HEK293 (cell line): Measurements from ENCODE around the gene CAPN12.

Experiments
- CTCF ChIA-PET: fragments of 350-600 bp; formaldehyde crosslinking; extraction: SDS; loops from one replicate; lab custom pipeline; 2021; ENCODE audit warnings: antibody characterized with exemption; lab: Yijun Ruan, JAX
- POLR2A ChIA-PET: fragments of 300-600 bp; formaldehyde crosslinking; extraction: SDS; loops from one replicate; lab custom pipeline; 2020; ENCODE audit warnings: antibody characterized with exemption, inconsistent platforms; lab: Yijun Ruan, JAX
- H3K27ac ChIP-seq: fragments of 200-500 bp; sonication (Bioruptor generic); 2 replicates; pipeline ENCODE4 v1.5.1; 2014; ENCODE audit warnings: low read depth, low read length, control low read depth, inconsistent platforms; ENCODE audit errors: extremely low read depth
- H3K36me3 ChIP-seq, 2 experiments: fragments of 200-500 bp in 1 of 2; sonication (Bioruptor generic) in 1 of 2; 1 replicate in 1 of 2; 2 replicates in 1 of 2; pipeline ENCODE4 v1.5.1; 2014 to 2017; ENCODE audit warnings: inconsistent platforms in 2 of 2, low read length in 2 of 2; ENCODE audit not compliant: control insufficient read depth in 2 of 2, insufficient read depth in 1 of 2
- H3K4me1 ChIP-seq: fragments of 200-500 bp; sonication (Bioruptor generic); 2 replicates; pipeline ENCODE4 v1.5.1; 2014; ENCODE audit warnings: mild to moderate bottlenecking, low read length, inconsistent platforms; ENCODE audit not compliant: control insufficient read depth, insufficient read depth
- H3K4me3 ChIP-seq: 2 replicates; pipeline ENCODE4 v1.5.1; 2011; ENCODE audit warnings: low read depth, mild to moderate bottlenecking, control low read depth, low read length, moderate library complexity
- H3K9me3 ChIP-seq: fragments of 200-500 bp; sonication (Bioruptor generic); 2 replicates; pipeline ENCODE4 v1.5.1; 2014; ENCODE audit warnings: low read depth, low read length, inconsistent platforms; ENCODE audit not compliant: control insufficient read depth, insufficient read depth
- BCL11B ChIP-seq: fragments of 450-650 bp; formaldehyde crosslinking; IDR thresholded peaks from 2 replicates; pipeline ENCODE4 v1.5.1; 2016; ENCODE audit warnings: low read depth, missing biosample characterization, missing genetic modification characterization
- GFI1B ChIP-seq: fragments of 450-650 bp; formaldehyde crosslinking; IDR thresholded peaks from 2 replicates; pipeline ENCODE4 v1.5.1; 2016; ENCODE audit warnings: missing biosample characterization, missing genetic modification characterization
- GLI4 ChIP-seq: fragments of 450-650 bp; formaldehyde crosslinking; IDR thresholded peaks from 2 replicates; pipeline ENCODE4 v1.5.1; 2016; ENCODE audit warnings: missing biosample characterization, missing genetic modification characterization
- GLIS1 ChIP-seq: fragments of 450-650 bp; formaldehyde crosslinking; IDR thresholded peaks from 2 replicates; pipeline ENCODE4 v1.5.1; 2016; ENCODE audit warnings: missing biosample characterization, missing genetic modification characterization
- GLIS2 ChIP-seq: fragments of 450-650 bp; formaldehyde crosslinking; IDR thresholded peaks from 2 replicates; pipeline ENCODE4 v1.5.1; 2016; ENCODE audit warnings: missing biosample characterization, missing genetic modification characterization
- INSM2 ChIP-seq: fragments of 450-650 bp; formaldehyde crosslinking; IDR thresholded peaks from 2 replicates; pipeline ENCODE4 v1.5.1; 2016; ENCODE audit warnings: missing biosample characterization, missing genetic modification characterization
- KLF7 ChIP-seq: fragments of 450-650 bp; formaldehyde crosslinking; IDR thresholded peaks from 2 replicates; pipeline ENCODE4 v1.5.1; 2016; ENCODE audit warnings: missing biosample characterization, missing genetic modification characterization, borderline replicate concordance
- KLF8 ChIP-seq: fragments of 450-650 bp; formaldehyde crosslinking; IDR thresholded peaks from 2 replicates; pipeline ENCODE4 v1.5.1; 2016; ENCODE audit warnings: missing biosample characterization, missing genetic modification characterization
- SCRT2 ChIP-seq: fragments of 450-650 bp; formaldehyde crosslinking; IDR thresholded peaks from 2 replicates; pipeline ENCODE4 v1.5.1; 2016; ENCODE audit warnings: missing biosample characterization, missing genetic modification characterization
- SP3 ChIP-seq: fragments of 450-650 bp; formaldehyde crosslinking; IDR thresholded peaks from 2 replicates; pipeline ENCODE4 v1.5.1; 2016; ENCODE audit warnings: missing biosample characterization, missing genetic modification characterization
- SP7 ChIP-seq: fragments of 450-650 bp; formaldehyde crosslinking; IDR thresholded peaks from 2 replicates; pipeline ENCODE4 v1.5.1; 2016; ENCODE audit warnings: missing biosample characterization, missing genetic modification characterization
- ZNF121 ChIP-seq: fragments of 450-650 bp; formaldehyde crosslinking; IDR thresholded peaks from 2 replicates; pipeline ENCODE4 v1.5.1; 2016; ENCODE audit warnings: missing biosample characterization, missing genetic modification characterization
- ZNF138 ChIP-seq: fragments of 450-650 bp; formaldehyde crosslinking; IDR thresholded peaks from 2 replicates; pipeline ENCODE4 v1.5.1; 2016; ENCODE audit warnings: missing biosample characterization, missing genetic modification characterization, borderline replicate concordance
- ZNF146 ChIP-seq: fragments of 450-650 bp; formaldehyde crosslinking; IDR thresholded peaks from 2 replicates; pipeline ENCODE4 v1.5.1; 2016; ENCODE audit warnings: missing biosample characterization, missing genetic modification characterization
- ZNF148 ChIP-seq: fragments of 450-650 bp; formaldehyde crosslinking; IDR thresholded peaks from 2 replicates; pipeline ENCODE4 v1.5.0; 2017; ENCODE audit warnings: missing biosample characterization, missing genetic modification characterization, borderline replicate concordance
- ZNF214 ChIP-seq: fragments of 450-650 bp; formaldehyde crosslinking; IDR thresholded peaks from 2 replicates; pipeline ENCODE4 v1.5.1; 2017; ENCODE audit warnings: missing biosample characterization, mild to moderate bottlenecking, missing genetic modification characterization, borderline replicate concordance
- ZNF548 ChIP-seq: fragments of 450-650 bp; formaldehyde crosslinking; IDR thresholded peaks from 2 replicates; pipeline ENCODE4 v1.5.1; 2016; ENCODE audit warnings: missing biosample characterization, missing genetic modification characterization
- ZNF600 ChIP-seq: fragments of 450-650 bp; formaldehyde crosslinking; IDR thresholded peaks from 2 replicates; pipeline ENCODE4 v1.5.1; 2016; ENCODE audit warnings: missing biosample characterization, missing genetic modification characterization
- ZNF629 ChIP-seq: fragments of 450-650 bp; formaldehyde crosslinking; IDR thresholded peaks from 2 replicates; pipeline ENCODE4 v1.5.1; 2017; ENCODE audit warnings: missing biosample characterization, missing genetic modification characterization
- ZSCAN16 ChIP-seq: fragments of 450-650 bp; formaldehyde crosslinking; IDR thresholded peaks from 2 replicates; pipeline ENCODE4 v1.5.1; 2016; ENCODE audit warnings: missing biosample characterization, missing genetic modification characterization
- TF ChIP-seq, protein P1 (sequence below): fragments of 450-650 bp; formaldehyde crosslinking; IDR thresholded peaks from 2 replicates; pipeline ENCODE4 v1.5.1; 2016; ENCODE audit warnings: missing biosample characterization, missing genetic modification characterization, borderline replicate concordance
- TF ChIP-seq, protein P2 (sequence below): IDR thresholded peaks from 2 replicates; pipeline ENCODE4 v1.6.1; 2011; ENCODE audit warnings: mild to moderate bottlenecking, low read depth, low read length, borderline replicate concordance

CAPN12 gene

GRCh38 chr19:38734426-38735256, 9.6 kb downstream of the CAPN12 start (continued):
- TF ChIP-seq, protein P1, sequence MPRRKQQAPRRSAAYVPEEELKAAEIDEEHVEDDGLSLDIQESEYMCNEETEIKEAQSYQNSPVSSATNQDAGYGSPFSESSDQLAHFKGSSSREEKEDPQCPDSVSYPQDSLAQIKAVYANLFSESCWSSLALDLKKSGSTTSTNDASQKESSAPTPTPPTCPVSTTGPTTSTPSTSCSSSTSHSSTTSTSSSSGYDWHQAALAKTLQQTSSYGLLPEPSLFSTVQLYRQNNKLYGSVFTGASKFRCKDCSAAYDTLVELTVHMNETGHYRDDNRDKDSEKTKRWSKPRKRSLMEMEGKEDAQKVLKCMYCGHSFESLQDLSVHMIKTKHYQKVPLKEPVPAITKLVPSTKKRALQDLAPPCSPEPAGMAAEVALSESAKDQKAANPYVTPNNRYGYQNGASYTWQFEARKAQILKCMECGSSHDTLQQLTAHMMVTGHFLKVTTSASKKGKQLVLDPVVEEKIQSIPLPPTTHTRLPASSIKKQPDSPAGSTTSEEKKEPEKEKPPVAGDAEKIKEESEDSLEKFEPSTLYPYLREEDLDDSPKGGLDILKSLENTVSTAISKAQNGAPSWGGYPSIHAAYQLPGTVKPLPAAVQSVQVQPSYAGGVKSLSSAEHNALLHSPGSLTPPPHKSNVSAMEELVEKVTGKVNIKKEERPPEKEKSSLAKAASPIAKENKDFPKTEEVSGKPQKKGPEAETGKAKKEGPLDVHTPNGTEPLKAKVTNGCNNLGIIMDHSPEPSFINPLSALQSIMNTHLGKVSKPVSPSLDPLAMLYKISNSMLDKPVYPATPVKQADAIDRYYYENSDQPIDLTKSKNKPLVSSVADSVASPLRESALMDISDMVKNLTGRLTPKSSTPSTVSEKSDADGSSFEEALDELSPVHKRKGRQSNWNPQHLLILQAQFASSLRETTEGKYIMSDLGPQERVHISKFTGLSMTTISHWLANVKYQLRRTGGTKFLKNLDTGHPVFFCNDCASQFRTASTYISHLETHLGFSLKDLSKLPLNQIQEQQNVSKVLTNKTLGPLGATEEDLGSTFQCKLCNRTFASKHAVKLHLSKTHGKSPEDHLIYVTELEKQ (tag by site-specific recombination): no peak
- TF ChIP-seq ZNF121 (tag by site-specific recombination): no peak
- no peak for TF ChIP-seq ZNF138 (tag by site-specific recombination)
- TF ChIP-seq GFI1B (tag by site-specific recombination): no peak

- no peak for TF ChIP-seq BCL11B (tag by site-specific recombination)
- TF ChIP-seq GLIS1 (tag by site-specific recombination): no peak
- TF ChIP-seq ZNF214 (tag by site-specific recombination): no peak
- no peak for TF ChIP-seq GLIS2
- no peak for TF ChIP-seq KLF7 (tag by site-specific recombination)
- TF ChIP-seq, protein P2, sequence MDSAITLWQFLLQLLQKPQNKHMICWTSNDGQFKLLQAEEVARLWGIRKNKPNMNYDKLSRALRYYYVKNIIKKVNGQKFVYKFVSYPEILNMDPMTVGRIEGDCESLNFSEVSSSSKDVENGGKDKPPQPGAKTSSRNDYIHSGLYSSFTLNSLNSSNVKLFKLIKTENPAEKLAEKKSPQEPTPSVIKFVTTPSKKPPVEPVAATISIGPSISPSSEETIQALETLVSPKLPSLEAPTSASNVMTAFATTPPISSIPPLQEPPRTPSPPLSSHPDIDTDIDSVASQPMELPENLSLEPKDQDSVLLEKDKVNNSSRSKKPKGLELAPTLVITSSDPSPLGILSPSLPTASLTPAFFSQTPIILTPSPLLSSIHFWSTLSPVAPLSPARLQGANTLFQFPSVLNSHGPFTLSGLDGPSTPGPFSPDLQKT: no peak
- TF ChIP-seq INSM2 (tag by site-specific recombination): no peak
- no peak for TF ChIP-seq ZNF548 (tag by site-specific recombination)
- TF ChIP-seq, all 188 proteins: peak for 0
- Histone ChIP-seq H3K27ac (0 out of 2 replicates have a peak overlapping the region, but pooled peaks have one; percentile 55), H3K9me3 (no peaks in the 10 kb centered on the region), H3K36me3 (peaks cover 19 to 23% of the 10 kb centered on the region in 2 experiments), H3K4me3 (no peak overlapping the region), H3K4me1 (peaks cover 5% of the 10 kb centered on the region)
- POLR2A ChIA-PET: interaction anchor here (1.0 to 2.1 kb wide), 6 partner anchors 8 to 115 kb away, joined by 3 to 11 read pairs (median 4); partner anchors contain the start of gene ACTN4
- CTCF ChIA-PET: interaction anchor here (0.5 to 2.8 kb wide), 5 partner anchors 19 to 197 kb away, joined by 3 to 13 read pairs (median 5); partner anchors contain the start of genes MRPS12 and SARS2
These were observed 10.2 kb downstream of the CAPN12 start for GRCh38 chr19:38734176-38734425.

DNA sequence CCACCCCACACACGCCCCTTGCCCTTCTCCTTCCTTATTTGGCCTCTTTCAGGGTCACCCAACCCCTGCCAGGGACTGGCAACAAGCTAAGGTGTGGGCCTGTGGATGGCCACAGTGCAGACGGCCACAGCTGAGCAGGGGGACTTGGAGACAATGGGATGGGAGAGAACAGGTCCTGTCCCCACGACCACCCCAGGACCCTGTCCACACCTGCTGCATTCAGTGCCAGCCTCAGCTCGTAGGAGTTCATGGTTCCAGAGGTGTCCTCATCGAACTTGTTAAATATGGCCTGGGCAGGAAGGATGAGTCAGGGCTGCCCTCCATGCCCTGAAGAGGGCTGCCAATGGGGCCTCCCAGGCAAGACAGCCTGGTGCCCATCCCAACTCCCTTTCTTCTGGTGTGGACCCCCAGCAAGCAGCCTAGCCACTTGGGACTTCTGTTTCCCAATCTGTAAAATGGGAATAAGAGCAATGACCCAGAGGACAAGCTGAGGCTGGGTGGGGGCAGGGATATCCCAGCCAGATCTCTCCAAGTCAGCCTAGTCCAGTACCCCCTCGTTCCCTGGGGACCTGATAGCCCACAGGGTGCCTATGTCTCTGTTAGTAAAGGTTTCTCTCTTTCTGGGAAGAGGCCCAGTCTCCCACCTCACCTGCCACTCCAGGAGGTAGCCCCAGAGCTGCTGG, 10.6 kb downstream of the CAPN12 start:
- POLR2A ChIA-PET: interaction anchor here (0.6 to 2.1 kb wide), 14 partner anchors 7 to 331 kb away, joined by 3 to 11 read pairs (median 4); partner anchors contain the start of genes ACTN4, FAM98C and MRPS12
- Histone ChIP-seq H3K9me3 (no peaks in the 10 kb centered on the region), H3K27ac (0 out of 2 replicates have a peak overlapping the region, but pooled peaks have one; percentile 4), H3K4me1 (peaks cover 5% of the 10 kb centered on the region), H3K4me3 (no peak overlapping the region), H3K36me3 (peaks cover 24 to 25% of the 10 kb centered on the region in 2 experiments)
- CTCF ChIA-PET: interaction anchor here (0.5 to 2.8 kb wide), 5 partner anchors 18 to 197 kb away, joined by 3 to 13 read pairs (median 5); partner anchors contain the start of genes MRPS12 and SARS2
- no peak for TF ChIP-seq SP3 (tag by site-specific recombination)
- TF ChIP-seq ZNF146 (tag by site-specific recombination): no peak
- 0 out of 2 replicates have a peak, but pooled peaks have one; percentile 5 for TF ChIP-seq ZNF600 (tag by site-specific recombination)
- no peak for TF ChIP-seq ZNF148
- peak; percentile 12; the same call in 1 of the 2 replicates for TF ChIP-seq SP7 (tag by site-specific recombination)
- peak; percentile 79 for TF ChIP-seq SCRT2 (tag by site-specific recombination)
- no peak for TF ChIP-seq ZSCAN16 (tag by site-specific recombination)
- TF ChIP-seq ZNF629 (tag by site-specific recombination): peak; percentile 46
- peak; percentile 31; the same call in 1 of the 2 replicates for TF ChIP-seq KLF8
- TF ChIP-seq GLI4 (tag by site-specific recombination): no peak
- no peak for TF ChIP-seq ZNF138 (tag by site-specific recombination)
